HG02840 (cell line): ENCODE data around the gene SAMD4B.
"Not testable (repeated sequence)": the region's sequence is repeated elsewhere in the genome, so short reads cannot be mapped to it uniquely, and the experiment has no call there.

Source experiments
- ATAC-seq: cut with Tn5 transposase; IDR thresholded peaks from one replicate; pipeline ENCODE4 v1.9.1; 2021; ENCODE audit warnings: mild to moderate bottlenecking, moderate library complexity, moderate number of reproducible peaks; ENCODE audit not compliant: unreplicated experiment, low FRiP score

SAMD4B gene

DNA sequence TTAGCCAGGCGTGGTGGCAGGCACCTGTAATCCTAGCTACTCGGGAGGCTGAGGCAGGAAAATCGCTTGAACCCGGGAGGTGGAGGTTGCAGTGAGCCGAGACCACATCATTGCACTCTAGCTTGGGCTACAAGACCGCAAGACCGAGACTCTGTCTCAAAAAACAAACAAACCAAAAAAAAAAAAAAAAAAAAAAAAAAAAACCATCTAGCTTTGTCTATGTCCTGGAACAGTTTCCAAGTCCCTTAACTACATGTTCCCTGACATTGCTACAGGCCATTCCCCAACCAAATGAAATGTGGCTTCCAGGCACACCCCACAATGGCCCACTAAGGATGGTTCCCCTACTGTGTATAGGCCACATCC lies 32.9 kb upstream of the SAMD4B start:
- ATAC-seq, result not testable (repeated sequence)

DNA sequence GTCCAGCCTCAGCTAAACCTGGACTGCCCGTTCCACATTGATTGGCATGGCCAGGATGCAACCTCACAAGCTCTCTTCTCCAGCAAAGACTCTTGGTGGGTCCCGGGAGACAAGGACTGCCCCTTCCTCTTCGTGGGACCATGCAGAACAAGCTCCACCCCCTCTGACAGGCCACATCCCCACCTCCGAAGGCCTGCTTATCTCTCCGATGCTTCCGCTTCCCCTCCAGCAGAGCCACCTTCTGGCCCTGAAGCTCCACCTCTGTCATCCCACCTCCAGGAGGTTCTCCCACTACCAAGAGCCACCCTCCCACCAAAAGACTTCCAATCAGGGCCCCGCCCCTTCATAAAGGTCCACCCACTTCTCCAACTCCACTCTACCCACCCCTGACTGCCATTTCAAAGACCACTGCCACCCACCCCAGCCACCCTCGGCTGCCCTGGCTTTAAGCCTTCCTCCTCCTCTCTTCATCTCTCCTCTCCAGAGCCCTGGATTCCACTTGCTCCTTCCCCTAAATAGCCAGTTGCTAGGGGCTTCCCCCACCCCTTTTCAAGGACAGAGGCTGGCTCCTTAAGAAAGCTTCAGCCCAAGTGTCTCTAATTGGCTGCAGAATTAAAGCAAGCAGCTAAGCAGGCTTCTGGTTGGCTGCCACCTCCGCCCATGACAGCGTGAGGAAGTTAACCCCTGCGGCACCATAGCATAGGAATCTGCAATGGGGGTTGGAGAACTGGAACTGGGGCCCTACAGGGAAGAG lies 31.5 kb upstream of the SAMD4B start:
- no peak for ATAC-seq

GRCh38 chr19:39314016-39314728 lies 28.0 kb upstream of the SAMD4B start:
- ATAC-seq, result no peak

GRCh38 chr19:39315933-39316332 lies 26.3 kb upstream of the SAMD4B start:
- ATAC-seq, result no peak

- no peak for ATAC-seq
Measured at GRCh38 chr19:39316627-39317321, 25.4 kb upstream of the SAMD4B start.

GRCh38 chr19:39317476-39317875 lies 24.7 kb upstream of the SAMD4B start:
- no peak for ATAC-seq

DNA sequence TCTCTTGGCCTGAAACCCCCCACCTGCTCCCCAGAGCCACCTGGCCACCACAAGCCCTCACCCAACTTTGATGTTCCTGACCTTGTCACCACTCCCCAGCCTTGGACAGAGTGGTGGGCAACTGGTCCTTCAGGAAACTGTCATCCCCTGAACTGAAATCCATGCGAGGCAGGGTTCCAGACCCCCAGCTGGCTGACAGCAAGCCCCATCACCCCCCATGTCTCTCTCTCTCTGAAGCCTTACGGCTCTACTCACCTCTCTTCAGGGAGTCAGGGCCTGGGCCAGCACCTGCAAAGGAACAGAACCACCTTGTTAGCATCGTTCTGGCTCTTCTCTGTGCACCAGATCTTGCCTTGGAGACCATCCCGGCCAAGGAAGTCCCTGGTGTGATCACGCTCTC lies 24.1 kb upstream of the SAMD4B start:
- no peak for ATAC-seq

- no peak for ATAC-seq
Measured at GRCh38 chr19:39318690-39319089, 23.5 kb upstream of the SAMD4B start.

DNA sequence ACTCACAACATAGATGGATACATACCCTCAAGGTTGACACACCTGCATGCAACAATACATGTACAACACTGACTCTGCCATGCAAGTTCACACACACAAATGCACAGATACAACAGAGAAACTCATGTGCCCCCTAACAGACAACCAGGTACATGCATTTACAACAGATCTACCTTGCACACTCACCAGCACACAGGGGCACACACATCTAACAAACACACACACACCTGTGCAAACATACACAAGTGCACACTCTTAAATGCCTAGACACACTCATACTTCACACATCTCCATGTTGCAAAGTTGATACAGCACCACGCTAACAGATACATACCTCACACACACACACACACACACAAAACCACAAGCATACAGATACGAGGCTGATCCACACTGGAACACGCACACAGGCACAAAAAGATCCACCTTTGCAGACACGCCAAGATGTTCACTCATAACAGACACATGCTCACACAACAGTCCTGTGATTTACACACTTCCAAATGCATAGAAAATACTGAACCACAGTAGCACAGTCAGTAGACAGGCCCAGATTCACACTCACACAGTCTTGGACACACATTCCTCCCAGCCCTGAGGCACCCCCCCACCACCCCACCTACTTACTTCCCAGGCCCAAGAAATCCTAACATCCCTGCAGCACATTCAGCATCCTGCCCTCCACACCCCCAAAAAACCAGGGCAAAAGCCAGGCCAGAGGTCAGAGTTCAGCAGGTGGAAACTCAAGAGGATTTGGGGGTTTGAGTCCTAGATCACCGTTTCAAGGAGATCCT lies 22.9 kb upstream of the SAMD4B start:
- no peak for ATAC-seq

- ATAC-seq, result no peak
Measured at GRCh38 chr19:39319892-39320248, 22.4 kb upstream of the SAMD4B start.

GRCh38 chr19:39321117-39321831 lies 20.9 kb upstream of the SAMD4B start:
- no peak for ATAC-seq

DNA sequence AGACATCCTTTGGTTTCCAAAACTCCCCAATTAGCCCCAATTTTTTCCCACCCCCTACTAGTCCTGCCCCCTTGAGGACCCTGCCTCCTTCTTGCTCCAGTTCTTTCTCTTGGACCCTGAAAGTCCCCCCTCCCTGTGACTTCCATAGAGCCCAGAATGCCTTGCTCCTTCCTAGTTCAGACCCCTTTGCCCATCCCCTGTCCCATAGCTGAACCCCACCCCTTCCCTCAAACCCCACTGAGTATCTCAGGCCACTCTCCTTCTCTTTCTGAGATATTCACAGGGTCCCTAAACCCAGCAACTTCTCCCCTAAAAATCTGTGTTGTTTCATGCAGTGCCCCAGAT lies 20.4 kb upstream of the SAMD4B start:
- no peak for ATAC-seq

DNA sequence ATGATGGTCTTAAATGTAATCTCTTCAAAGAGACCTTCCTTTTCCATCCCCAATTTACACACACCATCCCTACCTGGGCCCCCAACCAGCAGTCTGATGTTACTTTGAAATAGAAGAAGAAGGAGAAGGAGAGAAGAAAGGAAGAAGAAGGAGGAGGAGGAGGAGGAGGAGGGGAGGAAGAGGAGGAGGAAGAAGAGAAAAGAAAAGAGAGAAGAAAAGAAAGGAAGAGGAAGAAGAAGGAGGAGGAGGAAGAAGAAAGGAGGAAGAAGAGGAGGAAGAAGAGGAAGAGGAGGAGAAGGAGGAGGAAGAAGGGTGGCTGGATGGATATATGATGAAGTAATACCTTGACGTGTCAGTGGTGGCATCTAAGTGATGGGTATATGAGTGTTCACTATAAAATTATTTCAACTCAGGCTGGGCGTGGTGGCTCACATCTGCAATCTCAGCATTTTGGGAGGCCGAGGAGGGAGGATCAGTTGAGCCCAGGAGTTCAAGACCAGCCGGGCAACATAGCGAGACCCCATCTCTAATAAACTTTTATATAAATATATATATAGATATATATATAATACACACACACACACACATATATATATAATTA lies 17.9 kb upstream of the SAMD4B start:
- ATAC-seq, result no peak

- ATAC-seq, result no peak
Measured at GRCh38 chr19:39325778-39326665, 16.2 kb upstream of the SAMD4B start.

DNA sequence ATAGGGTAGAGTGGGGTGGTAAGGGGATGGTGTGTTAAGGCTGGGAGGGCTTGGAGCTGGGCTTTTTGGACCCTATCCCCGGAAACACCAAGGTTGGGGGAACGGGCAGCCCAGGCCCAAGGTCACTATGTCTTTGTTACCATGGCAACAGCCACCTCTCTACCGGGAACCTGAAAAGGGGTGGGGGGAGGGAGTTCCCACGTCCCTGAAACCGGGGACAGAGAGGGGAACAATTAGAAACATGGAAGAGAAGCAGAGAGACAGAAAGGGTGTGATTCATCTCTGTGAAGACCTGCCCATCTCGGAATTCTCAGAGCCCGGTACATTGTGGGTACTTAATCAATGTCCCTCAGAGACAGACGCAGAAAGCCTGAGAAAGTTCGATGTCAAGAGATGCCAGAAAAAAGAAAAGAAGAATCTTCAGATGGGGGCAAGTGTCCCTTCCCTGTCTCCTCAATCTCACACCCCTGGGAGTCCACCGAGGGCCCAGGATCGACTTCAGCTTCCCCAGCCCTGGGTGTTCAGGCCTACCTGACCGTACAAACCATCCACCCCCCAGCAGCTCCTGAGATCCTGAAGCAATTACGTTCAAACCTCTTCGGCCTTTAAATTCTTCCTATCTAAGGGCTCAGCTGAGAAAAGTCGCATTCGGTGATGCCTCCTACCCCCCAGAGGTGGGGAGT lies 14.7 kb upstream of the SAMD4B start:
- no peak for ATAC-seq

- ATAC-seq, result no peak
Measured at GRCh38 chr19:39328046-39328705, 14.0 kb upstream of the SAMD4B start.

DNA sequence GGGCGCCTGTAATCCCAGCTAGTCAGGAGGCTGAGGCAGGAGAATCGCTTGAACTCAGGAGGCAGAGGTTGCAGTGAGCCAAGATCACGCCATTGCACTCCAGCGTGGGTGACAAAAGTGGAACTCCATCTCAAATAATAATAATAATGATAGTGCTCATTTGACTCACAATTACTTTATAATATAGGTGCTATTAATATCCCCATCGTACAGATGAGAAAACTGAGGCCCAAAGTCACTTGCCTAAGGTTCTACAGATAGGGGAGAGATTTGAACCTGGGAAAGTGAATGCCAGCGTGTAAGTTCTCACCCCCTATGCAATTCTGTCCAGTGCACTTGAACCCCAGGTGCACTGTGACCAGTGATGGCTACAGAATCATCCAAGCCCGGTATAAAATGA lies 12.3 kb upstream of the SAMD4B start:
- no peak for ATAC-seq

GRCh38 chr19:39332293-39332692 lies 9.9 kb upstream of the SAMD4B start:
- no peak for ATAC-seq
